Kidney capillary endothelial cell (primary cell): ENCODE results near the gene COL6A5.

Source experiments
- DNase-seq: peaks from one replicate; pipeline ENCODE4 v3.0.0-alpha.2; 2018; ENCODE audit warnings: low spot score

COL6A5 gene

DNA sequence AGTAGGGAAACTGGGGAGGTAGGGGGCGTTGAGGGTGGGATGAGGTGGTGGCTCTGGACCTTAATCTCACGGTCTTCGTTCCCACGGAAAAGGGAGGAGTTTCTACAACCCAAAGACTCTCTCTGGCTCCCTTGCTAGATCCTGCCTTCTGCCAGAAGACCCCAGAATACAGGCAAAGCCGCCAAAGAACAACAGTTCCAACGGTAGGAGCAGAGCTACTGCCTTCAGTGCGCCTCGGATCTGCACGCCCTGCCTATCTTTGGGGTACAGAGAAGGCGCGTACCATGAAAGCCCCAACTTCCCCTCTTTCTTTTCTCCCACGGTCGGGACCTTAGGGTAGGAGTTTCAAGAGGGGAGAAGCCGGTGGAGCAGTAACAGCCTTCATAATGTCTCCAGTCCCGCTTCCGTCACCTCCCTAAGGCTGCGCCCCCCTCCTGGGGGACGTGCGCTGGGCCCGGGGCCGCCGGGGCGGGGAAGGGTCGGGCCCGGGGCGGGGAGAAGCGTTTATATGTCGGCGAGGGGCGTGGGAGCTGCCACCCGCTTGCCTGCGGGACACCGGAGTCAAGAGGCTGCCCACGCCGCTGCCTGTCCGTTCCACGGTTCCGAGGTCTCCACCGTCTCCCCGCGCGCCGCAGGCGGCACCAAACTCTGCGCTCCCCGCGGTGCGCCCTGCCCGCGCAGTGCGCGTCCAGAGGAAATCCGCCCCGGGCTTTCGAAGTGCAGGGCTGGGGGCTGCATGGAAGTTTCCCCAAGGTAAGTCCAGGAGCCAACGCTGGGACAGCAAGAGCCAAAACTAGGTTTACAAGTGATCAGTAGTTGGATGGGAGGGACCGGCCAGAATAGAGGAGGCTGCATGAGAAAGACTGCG is 171.4 kb downstream of the COL6A5 start, which contains the start of gene COL6A6:
Gene COL6A6 (plus strand): TSS at position 533 of the 868 bp plus-strand sequence. CDS start 43,188 bp downstream, outside the sequence.
- no peak for DNase-seq

DNA sequence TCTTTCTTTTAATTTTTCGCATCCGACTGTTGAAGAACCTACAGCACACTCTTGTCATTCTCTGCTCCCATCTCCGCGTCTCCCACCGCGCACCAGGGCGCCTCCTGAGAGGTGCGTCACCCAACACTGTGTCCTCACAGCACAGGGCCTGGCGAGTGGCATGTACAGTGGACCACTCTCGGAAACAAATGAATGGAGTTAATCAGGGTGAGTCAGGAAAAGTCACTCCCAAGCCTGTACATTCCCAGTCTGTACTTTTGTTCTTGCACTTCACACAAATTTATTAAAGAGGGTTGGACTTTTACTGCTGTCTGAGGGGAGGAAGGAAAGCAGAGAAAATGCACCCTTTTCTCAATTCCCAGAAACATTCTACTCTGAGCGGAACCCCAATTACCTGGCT is 172.1 kb downstream of the COL6A5 start:
- no peak for DNase-seq

DNA sequence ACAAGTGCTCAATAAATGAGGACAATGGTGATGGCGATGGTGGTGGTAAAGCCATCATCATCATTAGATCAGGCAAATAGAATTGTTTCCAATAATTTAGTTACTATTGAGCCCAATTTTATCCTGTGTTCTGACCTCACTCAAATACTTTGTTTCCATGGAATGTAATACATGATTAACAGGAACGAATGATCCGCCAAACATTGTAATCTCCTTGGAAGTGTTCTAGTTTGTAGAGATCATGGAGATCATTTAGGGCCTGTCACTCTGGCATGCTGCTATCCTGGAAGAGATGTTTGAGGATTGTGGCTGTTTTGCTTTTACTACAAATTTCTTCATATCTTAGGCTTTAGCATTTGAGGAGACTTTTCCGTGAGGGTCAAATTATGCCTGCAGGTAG is 174.3 kb downstream of the COL6A5 start:
- no peak for DNase-seq

DNA sequence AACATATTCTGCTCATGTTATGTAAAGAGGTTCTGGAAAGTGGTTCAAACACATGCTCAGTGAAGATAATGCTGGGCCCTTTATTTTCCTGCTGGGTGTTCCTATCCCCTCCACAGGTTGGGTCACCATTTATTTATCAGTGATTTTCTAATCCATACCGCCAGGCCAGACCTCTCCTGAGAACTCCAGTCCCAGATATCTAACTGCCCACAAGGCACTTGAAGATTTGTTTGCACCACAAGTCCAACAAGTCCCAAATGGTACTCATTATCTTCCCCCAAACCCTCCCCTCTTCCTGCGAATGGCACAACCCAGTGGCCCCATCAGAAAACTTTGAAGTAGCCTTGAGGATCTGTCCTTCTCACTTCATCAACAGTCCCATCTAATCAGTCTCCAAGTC is 176.9 kb downstream of the COL6A5 start:
- DNase-seq, result no peak

GRCh38 chr3:130527426-130527825 is 182.0 kb downstream of the COL6A5 start:
- no peak for DNase-seq

DNA sequence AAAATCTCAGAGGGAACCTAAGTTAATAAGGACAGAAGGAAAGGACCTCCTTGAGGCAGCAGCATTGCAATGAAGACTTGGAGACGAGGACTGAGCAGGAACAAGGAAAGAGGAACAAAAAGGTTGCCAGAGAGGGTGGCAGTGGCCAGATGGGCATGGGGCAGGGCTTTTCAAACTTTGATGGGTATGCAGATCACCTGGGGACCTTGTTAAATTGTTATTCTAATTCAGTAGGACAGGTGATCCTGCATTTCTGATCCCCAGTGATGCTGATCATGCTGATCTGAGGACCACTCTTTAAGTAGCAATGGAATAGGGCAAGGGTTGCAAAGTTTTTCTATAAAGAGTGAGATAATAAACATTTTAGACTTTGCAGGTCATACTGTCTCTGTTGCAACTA is 182.6 kb downstream of the COL6A5 start:
- no peak for DNase-seq

DNA sequence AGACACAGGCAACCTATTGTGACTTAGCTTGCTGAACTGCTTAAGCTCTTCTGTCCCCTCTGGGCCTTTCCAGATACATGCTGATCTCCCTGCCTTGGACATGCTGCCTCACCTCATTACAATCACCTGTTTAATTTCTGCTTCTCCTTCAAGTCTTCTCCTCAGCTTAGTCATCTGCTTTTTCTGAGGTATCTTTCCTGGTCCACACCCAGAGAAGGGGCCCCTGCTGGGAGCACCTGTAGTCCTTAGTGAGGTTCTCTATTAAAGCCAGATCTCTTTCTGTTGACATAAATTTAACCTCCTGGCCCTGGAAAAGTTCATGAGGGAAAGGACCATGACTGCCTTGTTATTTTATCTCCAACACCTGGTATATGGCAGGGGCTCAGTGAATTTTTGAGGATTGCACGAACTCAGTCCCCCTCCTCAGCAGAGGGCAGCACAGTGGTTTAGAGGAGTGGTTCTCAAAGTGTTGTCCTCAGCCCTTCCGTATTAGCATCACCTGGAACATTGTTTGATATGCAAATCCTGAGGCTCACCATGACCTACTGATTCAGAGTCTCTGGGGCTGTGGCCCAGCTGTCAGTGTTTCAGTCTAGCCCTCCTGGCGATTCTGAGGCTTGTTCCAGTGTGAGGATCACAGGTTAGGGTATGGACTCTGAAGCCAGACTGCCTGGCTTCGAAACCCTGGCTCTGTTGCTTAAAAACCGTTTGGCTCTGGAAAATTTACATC is 184.2 kb downstream of the COL6A5 start:
- no peak for DNase-seq

DNA sequence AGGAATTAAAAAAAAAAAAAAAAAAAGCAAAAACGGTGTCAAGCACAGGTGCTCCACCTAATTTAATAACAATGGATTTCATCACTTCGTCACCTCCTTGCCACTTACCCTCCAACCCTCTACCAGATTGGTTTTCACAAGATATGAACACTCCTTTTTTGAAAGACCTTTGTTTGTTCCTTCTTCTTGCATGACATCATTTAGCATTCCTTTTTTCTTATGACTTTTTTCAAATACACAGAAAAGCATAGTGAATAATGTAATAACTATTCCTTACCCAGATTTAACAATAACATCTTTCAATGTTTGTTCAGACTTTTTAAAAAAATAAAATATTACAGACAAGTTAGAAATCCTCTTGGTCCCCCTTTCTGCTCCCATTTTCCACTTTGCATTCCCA is 187.8 kb downstream of the COL6A5 start:
- DNase-seq, result no peak
